GM23338 (cell line): ENCODE measurements around the gene ARL2. TPM values are rescaled to one million over a fixed set of nuclear protein-coding genes. Genes with fewer than 3 reads are reported as not detected.

Source experiments
- ATAC-seq: fragments of 200-7000 bp; cut with Tn5 transposase; 3 replicates; pipeline ENCODE4 v1.9.1; 2020
- DNase-seq: peaks from one replicate; pipeline ENCODE4 v3.0.0-alpha.2; 2015; ENCODE audit warnings: low spot score
- H2AFZ ChIP-seq: fragments of 200-600 bp; sonication (generic); 2 replicates; pipeline ENCODE4 v1.8.0; 2016; ENCODE audit warnings: antibody characterized with exemption, mild to moderate bottlenecking, moderate library complexity
- H3F3A ChIP-seq: fragments of 200-600 bp; sonication (generic); replicated peaks from 2 replicates; pipeline ENCODE4 v1.8.0; 2017; ENCODE audit warnings: antibody characterized with exemption, mixed run types, low read depth
- H3K27ac ChIP-seq: fragments of 200-600 bp; sonication (generic); 2 replicates; pipeline ENCODE4 v1.6.1; 2016; ENCODE audit warnings: low read depth
- H3K27me3 ChIP-seq: fragments of 200-600 bp; sonication (generic); 2 replicates; pipeline ENCODE4 v1.8.0; 2016; ENCODE audit warnings: mild to moderate bottlenecking, mixed run types, moderate library complexity; ENCODE audit not compliant: insufficient read depth
- H3K36me3 ChIP-seq: fragments of 200-600 bp; sonication (generic); 2 replicates; pipeline ENCODE4 v1.8.0; 2016; ENCODE audit warnings: mild to moderate bottlenecking; ENCODE audit not compliant: insufficient read depth
- H3K4me1 ChIP-seq: fragments of 200-600 bp; sonication (generic); 2 replicates; pipeline ENCODE4 v1.8.0; 2016; ENCODE audit warnings: mild to moderate bottlenecking, moderate library complexity; ENCODE audit not compliant: insufficient read depth
- H3K4me2 ChIP-seq: fragments of 200-600 bp; sonication (generic); 2 replicates; pipeline ENCODE4 v1.7.1; 2017; ENCODE audit warnings: mixed run types
- H3K4me3 ChIP-seq: fragments of 200-600 bp; sonication (generic); 2 replicates; pipeline ENCODE4 v1.6.1; 2016; ENCODE audit warnings: mixed run types
- H3K79me2 ChIP-seq: fragments of 200-600 bp; sonication (generic); replicated peaks from 2 replicates; pipeline ENCODE4 v1.8.0; 2017; ENCODE audit warnings: mild to moderate bottlenecking; ENCODE audit not compliant: insufficient read depth
- H3K9me2 ChIP-seq: fragments of 200-600 bp; sonication (generic); 2 replicates; pipeline ENCODE4 v1.8.0; 2017; ENCODE audit not compliant: insufficient read depth
- H4K20me1 ChIP-seq: fragments of 200-600 bp; sonication (generic); replicated peaks from 2 replicates; pipeline ENCODE4 v1.8.0; 2017; ENCODE audit warnings: mild to moderate bottlenecking; ENCODE audit not compliant: insufficient read depth
- H3K27ac Mint-ChIP-seq: 2 replicates; pipeline ENCODE4 v1.8.0; 2020; ENCODE audit warnings: inconsistent platforms, mild to moderate bottlenecking, moderate library complexity, mixed read lengths
- H3K27me3 Mint-ChIP-seq: 3 replicates; pipeline ENCODE4 v1.8.0; 2022; ENCODE audit warnings: low read depth, mild to moderate bottlenecking, moderate library complexity, mixed read lengths, inconsistent platforms; ENCODE audit not compliant: insufficient read depth, poor library complexity
- H3K36me3 Mint-ChIP-seq: 3 replicates; pipeline ENCODE4 v1.8.0; 2021; ENCODE audit warnings: low read depth, mild to moderate bottlenecking, inconsistent platforms, moderate library complexity, mixed read lengths
- H3K4me1 Mint-ChIP-seq: 3 replicates; pipeline ENCODE4 v1.8.0; 2020; ENCODE audit warnings: mild to moderate bottlenecking, inconsistent platforms, mixed read lengths
- H3K4me3 Mint-ChIP-seq: 3 replicates; pipeline ENCODE4 v1.8.0; 2021; ENCODE audit warnings: moderate library complexity, mild to moderate bottlenecking, inconsistent platforms, mixed read lengths
- H3K9me3 Mint-ChIP-seq: 3 replicates; pipeline ENCODE4 v1.8.0; 2020; ENCODE audit warnings: moderate library complexity, mild to moderate bottlenecking, inconsistent platforms, mixed read lengths
- CREB1 ChIP-seq: fragments of 250-450 bp; sonication (Bioruptor Pico); IDR thresholded peaks from 2 replicates; pipeline ENCODE4 v1.5.0; 2020; ENCODE audit warnings: low read depth, mild to moderate bottlenecking, moderate library complexity
- CTCF ChIP-seq, 2 experiments: fragments of 200-600 bp in 1 of 2; sonication (generic) in 1 of 2; conservative IDR thresholded peaks; 2 replicates each; pipeline versions ENCODE4 v1.5.1 to v1.6.1; 2016 to 2017; ENCODE audit warnings: antibody characterized with exemption in 2 of 2, low read depth in 2 of 2, mild to moderate bottlenecking in 2 of 2, moderate library complexity in 1 of 2
- ETS1 ChIP-seq: IDR thresholded peaks from 2 replicates; pipeline ENCODE4 v1.6.1; 2016; ENCODE audit warnings: antibody characterized with exemption
- EZH2phosphoT487 ChIP-seq: fragments of 200-600 bp; sonication (generic); IDR thresholded peaks from one replicate; pipeline ENCODE4 v1.8.1; 2018; ENCODE audit warnings: antibody characterized with exemption; ENCODE audit not compliant: unreplicated experiment
- JUNB ChIP-seq: IDR thresholded peaks from one replicate; pipeline ENCODE4 v1.6.1; 2016; ENCODE audit warnings: antibody characterized with exemption; ENCODE audit not compliant: unreplicated experiment
- NANOG ChIP-seq: IDR thresholded peaks from 2 replicates; pipeline ENCODE4 v1.6.1; 2016; ENCODE audit warnings: antibody characterized with exemption, borderline replicate concordance
- POLR2AphosphoS5 ChIP-seq: IDR thresholded peaks from 2 replicates; pipeline ENCODE4 v1.6.1; 2016; ENCODE audit warnings: antibody characterized with exemption, low read depth
- ZNF114 ChIP-seq: fragments of 250-450 bp; sonication (Bioruptor Pico); IDR thresholded peaks from 2 replicates; pipeline ENCODE4 v1.5.0; 2020; ENCODE audit warnings: mild to moderate bottlenecking, moderate library complexity
- ZNF331 ChIP-seq: fragments of 250-450 bp; sonication (Bioruptor Pico); IDR thresholded peaks from 2 replicates; pipeline ENCODE4 v1.5.0; 2020; ENCODE audit warnings: low read depth, mild to moderate bottlenecking, moderate library complexity
- ZNF462 ChIP-seq: fragments of 250-450 bp; sonication (Bioruptor Pico); IDR thresholded peaks from 2 replicates; pipeline ENCODE4 v1.5.0; 2020; ENCODE audit warnings: mild to moderate bottlenecking, moderate library complexity
- polyA plus RNA-seq: library from polyadenylated mRNA; unstranded; fragments of >200 nt; fragmentation: Nextera tagmentation; extraction: Ambion mirVana; gene quantifications from 2 replicates; pipeline ENCODE4 v1.2.1, GENCODE V29; 2016
- total RNA-seq: library from RNA; depleted of rRNA; stranded (reverse); fragments of >200 nt; shearing (Covaris generic); gene quantifications from 2 replicates; pipeline ENCODE4 v1.2.3, GENCODE V29; 2014

ARL2 gene
- total and polyA plus RNA-seq, 2 experiments from 2014 or later, result 193 to 236 TPM

- TF ChIP-seq ZNF331 (CRISPR knock-in tag) (no peak), CTCF (conservative IDR thresholded peaks at IDR 0.05; ENCODE audit: low read depth in 2 of 2) (peak; percentile 66 to 82)
- Mint-ChIP-seq H3K4me1 (peaks cover 9% of the 10 kb centered on the region), H3K4me3 (no peak overlapping the region), H3K27ac (no peak overlapping the region), H3K36me3 (no peaks in the 10 kb centered on the region), H3K27me3 (peaks cover 9% of the 10 kb centered on the region), H3K9me3 (no peaks in the 10 kb centered on the region)
- ATAC-seq (peak; percentile 88), DNase-seq (peak; percentile 75)
- H3K36me3 ChIP-seq, result no peaks in the 10 kb centered on the region
- H3K79me2 ChIP-seq, result no peaks in the 10 kb centered on the region
- no peaks in the 10 kb centered on the region for H4K20me1 ChIP-seq
- no peaks in the 10 kb centered on the region for H3F3A ChIP-seq
- H3K4me2 ChIP-seq, result no peak overlapping the region
- H3K27me3 ChIP-seq, result no peaks in the 10 kb centered on the region
- H2AFZ ChIP-seq, result no peak overlapping the region
- no peak overlapping the region for H3K27ac ChIP-seq
- H3K9me2 ChIP-seq, result no peaks in the 10 kb centered on the region
- H3K4me3 ChIP-seq, result no peak overlapping the region
- no peaks in the 10 kb centered on the region for H3K4me1 ChIP-seq
Observed at GRCh38 chr11:65060913-65061408, 47.0 kb downstream of the ARL2 start.

- no peak overlapping the region for H2AFZ ChIP-seq
- ATAC-seq (no peak), DNase-seq (no peak)
- no peaks in the 10 kb centered on the region for H3K36me3 ChIP-seq
- H3K36me3 Mint-ChIP-seq, result no peaks in the 10 kb centered on the region
- H3K27ac Mint-ChIP-seq, result no peak overlapping the region
- H3K4me3 Mint-ChIP-seq, result no peak overlapping the region
- H3K4me2 ChIP-seq, result no peak overlapping the region
- no peak overlapping the region for H3K4me3 ChIP-seq
- no peaks in the 10 kb centered on the region for H3F3A ChIP-seq
- no peaks in the 10 kb centered on the region for H3K9me2 ChIP-seq
- no peaks in the 10 kb centered on the region for H3K27me3 ChIP-seq
- no peak overlapping the region for H3K27ac ChIP-seq
- peaks cover 34% of the 10 kb centered on the region for H3K4me1 Mint-ChIP-seq
- H3K79me2 ChIP-seq, result no peaks in the 10 kb centered on the region
- peaks cover 13% of the 10 kb centered on the region for H3K4me1 ChIP-seq
- peaks cover 9% of the 10 kb centered on the region for H3K27me3 Mint-ChIP-seq
- no peaks in the 10 kb centered on the region for H3K9me3 Mint-ChIP-seq
- H4K20me1 ChIP-seq, result no peaks in the 10 kb centered on the region
- no peak for TF ChIP-seq NANOG
- TF ChIP-seq ZNF331 (CRISPR knock-in tag), result no peak
- no peak for TF ChIP-seq ZNF114
- no peak for TF ChIP-seq ZNF462
- no peak for TF ChIP-seq CREB1
- TF ChIP-seq EZH2phosphoT487, result no peak
- no peak for TF ChIP-seq CTCF (conservative IDR thresholded peaks at IDR 0.05; ENCODE audit: low read depth in 2 of 2)
- TF ChIP-seq JUNB, result no peak
- no peak for TF ChIP-seq POLR2AphosphoS5
- no peak for TF ChIP-seq ETS1
Observed at GRCh38 chr11:65063532-65063931, 49.6 kb downstream of the ARL2 start.
